Hepatocyte (in vitro differentiated cells): Measurements from ENCODE around the gene CCR7. TPM values are rescaled to one million over a fixed set of nuclear protein-coding genes. Genes with fewer than 3 reads are reported as not detected.
"Not testable (repeated sequence)": the region's sequence is repeated elsewhere in the genome, so short reads cannot be mapped to it uniquely, and the experiment has no call there.

ENCODE experiments used
- DNase-seq: peaks from one replicate; pipeline ENCODE4 v3.0.0-alpha.2; 2016; ENCODE audit warnings: low spot score
- H2AFZ ChIP-seq: fragments of 200-600 bp; sonication (generic); 2 replicates; pipeline ENCODE4 v1.6.0; 2016; ENCODE audit warnings: antibody characterized with exemption, mild to moderate bottlenecking
- H3K27ac ChIP-seq: fragments of 200-600 bp; sonication (generic); 2 replicates; pipeline ENCODE4 v1.5.1; 2016; ENCODE audit warnings: mild to moderate bottlenecking
- H3K27me3 ChIP-seq: fragments of 200-600 bp; sonication (generic); 2 replicates; pipeline ENCODE4 v1.6.1; 2016
- H3K36me3 ChIP-seq: fragments of 200-600 bp; sonication (generic); replicated peaks from 2 replicates; pipeline ENCODE4 v1.5.1; 2016; ENCODE audit warnings: low read depth; ENCODE audit not compliant: insufficient read depth
- H3K4me1 ChIP-seq: fragments of 200-600 bp; sonication (generic); 2 replicates; pipeline ENCODE4 v1.5.1; 2016; ENCODE audit warnings: mild to moderate bottlenecking, moderate library complexity; ENCODE audit not compliant: insufficient read depth
- H3K4me2 ChIP-seq: fragments of 200-600 bp; sonication (generic); 2 replicates; pipeline ENCODE4 v1.6.0; 2016
- H3K4me3 ChIP-seq: fragments of 200-600 bp; sonication (generic); 2 replicates; pipeline ENCODE4 v1.5.1; 2016; ENCODE audit warnings: mild to moderate bottlenecking
- H3K79me2 ChIP-seq: fragments of 200-600 bp; sonication (generic); 2 replicates; pipeline ENCODE4 v1.6.0; 2017; ENCODE audit warnings: mild to moderate bottlenecking
- H3K9me2 ChIP-seq: fragments of 200-600 bp; sonication (generic); replicated peaks from 2 replicates; pipeline ENCODE4 v1.6.0; 2017; ENCODE audit warnings: mild to moderate bottlenecking; ENCODE audit not compliant: insufficient read depth
- H3K9me3 ChIP-seq: fragments of 200-600 bp; sonication (generic); 2 replicates; pipeline ENCODE4 v1.5.1; 2016; ENCODE audit warnings: low read depth, mild to moderate bottlenecking
- H4K20me1 ChIP-seq: fragments of 200-600 bp; sonication (generic); 2 replicates; pipeline ENCODE4 v1.6.0; 2016; ENCODE audit warnings: mild to moderate bottlenecking; ENCODE audit not compliant: insufficient read depth, poor library complexity, severe bottlenecking
- EZH2 ChIP-seq: fragments of 200-600 bp; sonication (generic); IDR thresholded peaks from 2 replicates; pipeline ENCODE4 v1.6.1; 2016; ENCODE audit warnings: antibody characterized with exemption, mild to moderate bottlenecking, borderline replicate concordance
- EZH2phosphoT487 ChIP-seq: fragments of 200-600 bp; sonication (generic); IDR thresholded peaks from one replicate; pipeline ENCODE4 v1.6.1; 2018; ENCODE audit warnings: antibody characterized with exemption, mild to moderate bottlenecking, low read depth, moderate library complexity; ENCODE audit not compliant: unreplicated experiment, severe bottlenecking
- WGBS: methylation state at CpG from one replicate; pipeline ENCODE4 v1.1.6; 2016; ENCODE audit warnings: low lambda C conversion rate; ENCODE audit errors: missing lambda C conversion rate; 5-methylcytosine and 5-hydroxymethylcytosine counted together
- polyA plus RNA-seq: library from polyadenylated mRNA; unstranded; fragments of >200 nt; fragmentation: Nextera tagmentation; extraction: Ambion mirVana; gene quantifications from 2 replicates; pipeline ENCODE4 v1.2.1, GENCODE V29; 2016
- total RNA-seq: library from RNA; depleted of rRNA; stranded (reverse); fragments of >200 nt; gene quantifications from 2 replicates; pipeline ENCODE4 v1.2.3, GENCODE V29; 2014
- TF ChIP-seq, protein P1 (sequence below): fragments of 200-600 bp; sonication (generic); IDR thresholded peaks from 2 replicates; pipeline ENCODE4 v1.5.1; 2016; ENCODE audit warnings: antibody characterized with exemption, mild to moderate bottlenecking; ENCODE audit not compliant: poor library complexity

The CCR7 gene
- total and polyA plus RNA-seq, 2 experiments from 2014 or later, result 2.8 to 4.1 TPM

DNA sequence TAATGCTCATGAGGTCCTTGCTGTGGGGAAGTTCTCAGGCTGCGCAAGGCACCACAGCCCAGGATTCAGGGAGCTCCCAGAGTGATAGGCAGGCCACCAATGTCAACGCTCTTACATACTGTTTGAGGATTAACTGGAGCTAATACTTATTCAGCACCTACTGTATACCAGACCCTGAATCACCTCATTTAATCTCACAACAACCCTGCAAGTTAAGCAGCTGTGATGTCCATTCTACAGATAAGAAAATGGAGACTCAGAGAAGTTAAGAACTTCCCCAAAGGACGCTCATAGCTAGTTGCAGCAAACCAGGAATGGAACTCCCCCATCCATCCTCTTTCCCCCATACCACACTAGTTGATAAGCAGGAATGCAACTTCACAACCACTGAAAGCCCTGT is 25.5 kb upstream of the CCR7 start:
- H3K9me2 ChIP-seq, result no peaks in the 10 kb centered on the region
- no peaks in the 10 kb centered on the region for H3K27me3 ChIP-seq
- H3K4me1 ChIP-seq, result no peaks in the 10 kb centered on the region
- no peak overlapping the region for H3K4me2 ChIP-seq
- no peaks in the 10 kb centered on the region for H3K36me3 ChIP-seq
- WGBS, result 92% methylated on average over 3 of the region's 3 CpGs
- H3K9me3 ChIP-seq, result no peaks in the 10 kb centered on the region
- no peak overlapping the region for H2AFZ ChIP-seq
- no peaks in the 10 kb centered on the region for H3K79me2 ChIP-seq
- no peaks in the 10 kb centered on the region for H4K20me1 ChIP-seq
- no peak overlapping the region for H3K27ac ChIP-seq
- TF ChIP-seq EZH2phosphoT487, result no peak
- TF ChIP-seq, protein P1, sequence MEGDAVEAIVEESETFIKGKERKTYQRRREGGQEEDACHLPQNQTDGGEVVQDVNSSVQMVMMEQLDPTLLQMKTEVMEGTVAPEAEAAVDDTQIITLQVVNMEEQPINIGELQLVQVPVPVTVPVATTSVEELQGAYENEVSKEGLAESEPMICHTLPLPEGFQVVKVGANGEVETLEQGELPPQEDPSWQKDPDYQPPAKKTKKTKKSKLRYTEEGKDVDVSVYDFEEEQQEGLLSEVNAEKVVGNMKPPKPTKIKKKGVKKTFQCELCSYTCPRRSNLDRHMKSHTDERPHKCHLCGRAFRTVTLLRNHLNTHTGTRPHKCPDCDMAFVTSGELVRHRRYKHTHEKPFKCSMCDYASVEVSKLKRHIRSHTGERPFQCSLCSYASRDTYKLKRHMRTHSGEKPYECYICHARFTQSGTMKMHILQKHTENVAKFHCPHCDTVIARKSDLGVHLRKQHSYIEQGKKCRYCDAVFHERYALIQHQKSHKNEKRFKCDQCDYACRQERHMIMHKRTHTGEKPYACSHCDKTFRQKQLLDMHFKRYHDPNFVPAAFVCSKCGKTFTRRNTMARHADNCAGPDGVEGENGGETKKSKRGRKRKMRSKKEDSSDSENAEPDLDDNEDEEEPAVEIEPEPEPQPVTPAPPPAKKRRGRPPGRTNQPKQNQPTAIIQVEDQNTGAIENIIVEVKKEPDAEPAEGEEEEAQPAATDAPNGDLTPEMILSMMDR, result no peak
- no peak for TF ChIP-seq EZH2
- DNase-seq, result no peak
- no peak overlapping the region for H3K4me3 ChIP-seq

DNA sequence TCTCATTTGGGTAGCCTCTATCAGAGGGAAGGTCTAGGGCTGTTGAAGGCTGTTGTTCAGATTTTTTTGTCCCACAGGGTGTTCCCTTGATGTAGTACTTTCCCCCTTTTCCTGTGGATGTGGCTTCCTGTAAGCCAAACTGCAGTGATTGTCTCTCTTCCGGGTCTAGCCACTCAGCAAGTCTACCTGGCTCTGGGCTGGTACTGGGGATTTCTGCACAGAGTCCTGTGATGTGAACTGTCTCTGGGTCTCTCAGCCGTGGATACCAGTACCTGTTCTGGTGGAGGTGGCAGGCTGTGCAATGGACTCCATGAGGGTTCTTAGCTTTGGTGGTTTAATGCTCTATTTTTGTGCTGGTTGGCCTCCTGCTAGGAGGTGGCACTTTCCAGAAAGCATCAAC is 23.3 kb upstream of the CCR7 start:
- H4K20me1 ChIP-seq, result no peaks in the 10 kb centered on the region
- H2AFZ ChIP-seq, result no peak overlapping the region
- H3K4me1 ChIP-seq, result no peaks in the 10 kb centered on the region
- no peak overlapping the region for H3K27ac ChIP-seq
- H3K36me3 ChIP-seq, result no peaks in the 10 kb centered on the region
- H3K4me2 ChIP-seq, result no peak overlapping the region
- no peaks in the 10 kb centered on the region for H3K9me2 ChIP-seq
- H3K27me3 ChIP-seq, result no peaks in the 10 kb centered on the region
- no peak overlapping the region for H3K4me3 ChIP-seq
- no peaks in the 10 kb centered on the region for H3K9me3 ChIP-seq
- WGBS, result 94% methylated on average over 2 of the region's 2 CpGs
- TF ChIP-seq, protein P1, result no peak
- no peak for TF ChIP-seq EZH2phosphoT487
- TF ChIP-seq EZH2, result no peak
- no peaks in the 10 kb centered on the region for H3K79me2 ChIP-seq
- no peak for DNase-seq

DNA sequence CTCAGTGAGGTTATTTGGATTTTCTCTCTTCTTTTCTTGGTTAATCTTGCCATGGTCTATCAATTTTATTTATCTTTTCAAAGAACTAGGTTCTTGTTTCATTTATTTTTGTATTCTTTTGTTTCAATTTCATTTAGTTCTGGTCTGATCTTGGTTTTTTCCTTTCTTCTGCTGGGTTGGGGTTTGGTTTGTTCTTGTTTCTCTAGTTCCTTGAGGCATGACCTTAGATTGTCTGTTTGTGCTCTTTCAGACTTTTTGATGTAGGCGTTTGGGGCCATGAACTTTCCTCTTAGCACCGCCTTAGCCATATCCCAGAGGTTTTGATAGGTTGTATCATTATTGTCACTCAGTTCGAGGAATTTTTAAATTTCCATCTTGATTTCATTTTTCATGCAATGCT is 21.0 kb upstream of the CCR7 start:
- WGBS, result 85% methylated on average over 3 of the region's 3 CpGs
- H3K4me1 ChIP-seq, H4K20me1 ChIP-seq, H3K36me3 ChIP-seq, H3K27me3 ChIP-seq, H3K27ac ChIP-seq, H3K4me3 ChIP-seq, H3K9me2 ChIP-seq, DNase-seq, H3K79me2 ChIP-seq, H2AFZ ChIP-seq, H3K4me2 ChIP-seq, H3K9me3 ChIP-seq: not testable (repeated sequence)

DNA sequence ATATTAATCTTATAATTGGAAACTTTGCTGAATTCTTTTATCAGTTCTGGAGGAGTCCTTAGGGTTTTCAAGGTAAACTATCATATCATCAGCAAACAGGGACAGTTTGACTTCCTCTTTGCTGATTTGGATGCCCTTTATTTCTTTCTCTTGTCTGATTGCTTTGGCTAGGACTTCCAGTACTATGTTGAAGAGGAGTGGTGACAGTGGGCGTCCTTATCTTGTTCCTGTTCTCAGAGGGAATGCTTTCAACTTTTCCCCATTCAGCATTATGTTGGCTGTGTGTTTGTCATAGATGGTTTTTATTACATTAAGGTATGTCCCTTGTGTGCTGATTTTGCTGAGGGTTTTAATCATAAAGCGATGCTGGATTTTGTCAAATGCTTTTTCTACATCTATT is 19.7 kb upstream of the CCR7 start:
- H3K9me2 ChIP-seq, H3K27ac ChIP-seq, H3K9me3 ChIP-seq, DNase-seq, H3K79me2 ChIP-seq, H3K4me1 ChIP-seq, H3K27me3 ChIP-seq, H2AFZ ChIP-seq, H4K20me1 ChIP-seq, H3K4me3 ChIP-seq, H3K4me2 ChIP-seq, H3K36me3 ChIP-seq: not testable (repeated sequence)
- 79% methylated on average over 2 of the region's 2 CpGs for WGBS

DNA sequence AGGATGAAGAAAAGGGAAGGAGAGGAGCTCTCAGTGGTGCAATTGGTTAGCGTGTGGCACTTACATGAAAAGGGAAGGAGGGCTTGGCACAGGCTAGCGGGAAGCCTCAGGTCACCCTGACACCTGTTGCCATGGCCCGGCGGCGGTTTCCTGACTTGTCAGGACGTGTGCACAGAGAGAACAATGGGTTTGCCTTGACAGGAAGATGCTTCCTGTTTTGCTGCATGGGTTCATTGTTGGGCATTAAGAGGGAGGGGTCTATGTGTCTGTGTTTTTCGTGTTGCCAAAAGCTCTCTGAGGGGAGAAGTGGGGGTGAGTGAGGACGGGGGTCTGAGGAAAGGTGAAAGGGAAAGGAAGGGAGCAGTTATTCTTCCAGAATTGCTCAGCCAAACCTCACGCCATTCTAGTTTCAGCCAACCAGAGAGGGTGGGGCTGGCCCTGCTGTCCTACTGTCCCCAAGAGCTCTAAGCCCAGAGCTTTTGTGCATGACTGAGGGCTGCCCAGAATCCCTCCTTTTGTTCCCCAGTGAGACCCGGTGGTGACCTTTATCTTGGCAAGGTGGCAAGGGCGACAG is 17.1 kb upstream of the CCR7 start:
- Histone ChIP-seq H3K27me3 (no peaks in the 10 kb centered on the region), H3K4me2 (no peak overlapping the region), H2AFZ (no peak overlapping the region), H3K4me1 (no peaks in the 10 kb centered on the region), H3K9me3 (no peaks in the 10 kb centered on the region), H3K4me3 (no peak overlapping the region), H4K20me1 (no peaks in the 10 kb centered on the region), H3K36me3 (no peaks in the 10 kb centered on the region), H3K9me2 (no peaks in the 10 kb centered on the region), H3K27ac (no peak overlapping the region), H3K79me2 (no peaks in the 10 kb centered on the region)
- TF ChIP-seq, protein P1, result no peak
- TF ChIP-seq EZH2phosphoT487 (no peak), EZH2 (no peak)
- no peak for DNase-seq
- WGBS, result 80% methylated on average over 11 of the region's 11 CpGs
